Activated naive CD4-positive, alpha-beta T cell treated with anti-CD3 and anti-CD28 coated beads, Interleukin-2, amount 50 U/mL, for 16 hours (primary cell): ENCODE measurements around the gene PON1.

Source experiments
- DNase-seq: peaks from one replicate; pipeline ENCODE4 v3.0.0-alpha.2; 2020

Gene PON1

DNA sequence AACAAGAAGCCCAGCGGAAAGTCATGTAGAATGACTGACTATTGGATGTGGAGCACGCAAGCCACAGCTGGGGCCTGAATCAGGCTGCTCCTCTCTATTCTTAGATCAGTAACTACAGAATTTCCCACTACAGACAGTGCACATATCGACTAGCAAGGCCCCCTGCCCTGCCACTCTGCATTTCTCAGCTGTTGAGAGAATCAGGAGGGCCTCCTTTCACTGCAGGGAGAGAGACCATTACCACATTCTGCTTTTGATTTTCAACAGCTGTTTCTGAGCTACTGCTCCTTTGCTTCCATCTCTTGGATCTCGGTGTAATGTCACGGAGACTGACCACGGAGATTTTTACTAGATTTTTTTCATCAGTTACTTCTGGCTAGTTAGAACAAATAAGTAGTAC, 73.8 kb downstream of the PON1 start:
- no peak for DNase-seq
